ENCODE measurements around the gene KRTAP22-2. TPM values are rescaled to one million over a fixed set of nuclear protein-coding genes. Genes with fewer than 3 reads are reported as not detected.

The KRTAP22-2 gene
- not detected for total RNA-seq
- not detected for polyA plus RNA-seq
- long read RNA-seq, donor 1, result 0 reads
- long read RNA-seq, donor 2, result 0 reads
- long read RNA-seq, donor 3, result 0 reads
- long read RNA-seq, donor 4, result 0 reads
- long read RNA-seq, donor 5, result 0 reads
- long read RNA-seq, donor 6, result 0 reads
- long read RNA-seq, donor 7, result 0 reads
- long read RNA-seq, donor 8, result 0 reads
- long read RNA-seq, donor 9, result 0 reads
- long read RNA-seq, donor 10, result 0 reads

DNA sequence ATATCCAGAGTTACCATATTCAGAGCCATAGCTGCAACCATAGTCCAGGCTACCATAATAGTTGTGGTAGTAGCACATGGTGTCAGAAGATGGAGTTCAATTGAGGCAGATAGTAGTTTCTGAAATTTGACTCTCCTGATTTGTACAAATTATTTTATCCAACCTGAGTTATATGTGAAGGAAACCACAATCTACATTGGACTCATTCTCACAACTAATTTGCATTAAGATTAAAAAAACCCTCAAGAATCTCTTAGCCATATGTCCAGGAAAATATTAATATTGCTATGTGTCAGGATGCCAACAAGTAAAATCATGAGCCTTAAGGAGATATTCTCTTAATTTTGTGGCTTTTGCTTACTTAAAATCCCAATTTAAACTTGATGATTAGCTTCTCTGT is at the start of gene KRTAP22-2:
TSS of gene KRTAP22-2 (minus strand) at position 101 of the 400 bp plus-strand sequence.
- H3K27me3 ChIP-seq, result no peaks in the 10 kb centered on the region
- intact Hi-C loops (cut with DNase I), result no loop called here
- H3K36me3 ChIP-seq (replicated peaks in 1 of 2), result no peaks in the 10 kb centered on the region
- TF ChIP-seq, protein P1, sequence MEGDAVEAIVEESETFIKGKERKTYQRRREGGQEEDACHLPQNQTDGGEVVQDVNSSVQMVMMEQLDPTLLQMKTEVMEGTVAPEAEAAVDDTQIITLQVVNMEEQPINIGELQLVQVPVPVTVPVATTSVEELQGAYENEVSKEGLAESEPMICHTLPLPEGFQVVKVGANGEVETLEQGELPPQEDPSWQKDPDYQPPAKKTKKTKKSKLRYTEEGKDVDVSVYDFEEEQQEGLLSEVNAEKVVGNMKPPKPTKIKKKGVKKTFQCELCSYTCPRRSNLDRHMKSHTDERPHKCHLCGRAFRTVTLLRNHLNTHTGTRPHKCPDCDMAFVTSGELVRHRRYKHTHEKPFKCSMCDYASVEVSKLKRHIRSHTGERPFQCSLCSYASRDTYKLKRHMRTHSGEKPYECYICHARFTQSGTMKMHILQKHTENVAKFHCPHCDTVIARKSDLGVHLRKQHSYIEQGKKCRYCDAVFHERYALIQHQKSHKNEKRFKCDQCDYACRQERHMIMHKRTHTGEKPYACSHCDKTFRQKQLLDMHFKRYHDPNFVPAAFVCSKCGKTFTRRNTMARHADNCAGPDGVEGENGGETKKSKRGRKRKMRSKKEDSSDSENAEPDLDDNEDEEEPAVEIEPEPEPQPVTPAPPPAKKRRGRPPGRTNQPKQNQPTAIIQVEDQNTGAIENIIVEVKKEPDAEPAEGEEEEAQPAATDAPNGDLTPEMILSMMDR (IDR thresholded peaks at IDR 0.05), result no peak
- TF ChIP-seq POLR2A (IDR thresholded peaks at IDR 0.05), result no peak
- H3K4me1 ChIP-seq (replicated peaks in 1 of 2), result no peaks in the 10 kb centered on the region
- H3K27ac ChIP-seq, result no peak within 1 kb of the TSS
- DNase-seq, result no peak
- no peaks in the 10 kb centered on the region for H3K9me3 ChIP-seq (replicated peaks in 1 of 3)
- no peak within 1 kb of the TSS for H3K4me3 ChIP-seq

DNA sequence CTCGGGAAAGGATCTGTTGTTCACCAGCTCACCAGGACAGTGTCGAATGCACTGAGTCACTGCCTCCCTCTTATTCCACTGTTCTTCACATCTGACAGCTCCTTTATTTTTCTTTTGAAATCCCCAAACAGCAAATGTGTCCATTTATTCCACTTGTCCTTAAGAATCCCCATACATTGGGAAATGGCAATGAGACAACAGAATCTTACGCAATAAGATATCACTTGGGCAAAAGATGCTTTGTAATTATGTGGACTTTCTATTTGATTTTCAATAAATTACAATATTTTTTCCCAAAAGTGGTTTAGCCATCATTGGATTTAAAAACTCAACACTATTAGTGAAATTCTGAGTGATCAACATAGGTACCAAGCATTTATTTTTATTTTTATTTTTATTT is 48.5 kb upstream of the KRTAP22-2 start:
- WGBS, 4 donors, result 70 to 81% (median 79%) methylated on average over 3 of the region's 3 CpGs
- no peaks in the 10 kb centered on the region for H3K4me1 ChIP-seq (replicated peaks in 1 of 2)

DNA sequence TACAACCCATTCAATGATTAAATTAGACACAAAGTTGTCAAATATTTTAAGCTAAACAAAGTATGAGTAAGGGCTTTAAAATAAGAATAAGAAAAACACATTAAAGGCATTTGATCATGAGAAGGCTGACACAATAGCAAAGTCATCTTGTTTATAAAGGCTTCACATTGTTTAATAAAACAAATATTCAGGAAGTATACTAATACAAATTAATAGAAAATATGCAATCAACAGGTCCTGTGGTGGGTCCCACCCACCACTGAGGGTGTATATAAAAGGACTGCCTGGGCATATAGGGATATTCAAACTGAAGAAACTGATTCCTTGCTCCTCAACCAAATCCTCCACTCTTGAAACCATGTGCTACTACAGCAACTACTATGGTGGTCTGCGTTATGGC is 44.7 kb upstream of the KRTAP22-2 start, which contains the start of gene KRTAP20-2:
TSS of gene KRTAP20-2 (plus strand) at position 301 of the 400 bp plus-strand sequence. CDS start at position 359, 58 bp downstream.
- no peaks in the 10 kb centered on the region for H3K36me3 ChIP-seq (replicated peaks in 1 of 2)
- H3K27ac ChIP-seq, result no peak within 1 kb of the TSS
- intact Hi-C loops (cut with DNase I), result no loop called here
- H3K9me3 ChIP-seq (replicated peaks in 1 of 3), result no peaks in the 10 kb centered on the region
- H3K4me3 ChIP-seq, result no peak within 1 kb of the TSS
- TF ChIP-seq, protein P1 (IDR thresholded peaks at IDR 0.05), result no peak
- TF ChIP-seq POLR2A (IDR thresholded peaks at IDR 0.05), result no peak
- DNase-seq, result no peak
- WGBS, 4 donors, result 75 to 88% (median 83%) methylated on average over 1 of the region's 1 CpG
- no peaks in the 10 kb centered on the region for H3K4me1 ChIP-seq (replicated peaks in 1 of 2)
- H3K27me3 ChIP-seq, result no peaks in the 10 kb centered on the region

More for the DNA sequence above, 48.5 kb upstream of the KRTAP22-2 start:
- H3K9me3 ChIP-seq (replicated peaks in 1 of 3), result no peaks in the 10 kb centered on the region
- H3K27me3 ChIP-seq, result no peaks in the 10 kb centered on the region
- intact Hi-C loops (cut with DNase I), result no loop called here
- H3K4me3 ChIP-seq, result no peak overlapping the region
- H3K27ac ChIP-seq, result no peak overlapping the region
- TF ChIP-seq, protein P1 (IDR thresholded peaks at IDR 0.05), result no peak
- no peak for TF ChIP-seq POLR2A (IDR thresholded peaks at IDR 0.05)
- DNase-seq, result no peak
- no peaks in the 10 kb centered on the region for H3K36me3 ChIP-seq (replicated peaks in 1 of 2)

DNA sequence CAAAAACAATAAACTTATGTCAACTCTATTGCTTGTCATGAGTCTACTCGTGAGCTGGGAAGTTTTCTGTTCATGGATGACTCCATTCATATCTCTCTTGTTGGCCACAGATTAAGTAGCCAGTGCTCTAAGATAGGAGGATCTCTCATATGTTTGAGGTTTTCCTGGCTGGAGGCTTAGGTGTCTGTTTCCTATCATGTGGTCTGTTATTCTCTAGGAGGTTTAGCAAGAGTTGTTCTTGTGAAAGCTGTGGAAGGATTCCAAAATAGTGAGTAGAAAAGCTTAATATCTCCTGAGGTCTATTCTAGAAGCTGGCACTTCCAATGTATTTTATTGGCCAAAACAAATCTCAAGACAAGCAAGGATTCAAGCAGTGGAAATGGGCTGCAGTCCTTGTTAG is 39.0 kb upstream of the KRTAP22-2 start:
- TF ChIP-seq, protein P1 (IDR thresholded peaks at IDR 0.05), result no peak
- TF ChIP-seq POLR2A (IDR thresholded peaks at IDR 0.05), result no peak
- no peak overlapping the region for H3K27ac ChIP-seq
- no peaks in the 10 kb centered on the region for H3K9me3 ChIP-seq (replicated peaks in 1 of 3)
- 30 to 55% (median 48%) methylated on average over 1 of the region's 1 CpG for WGBS, 4 donors
- H3K36me3 ChIP-seq (replicated peaks in 1 of 2), result no peaks in the 10 kb centered on the region
- H3K4me3 ChIP-seq, result no peak overlapping the region
- intact Hi-C loops (cut with DNase I), result no loop called here
- no peaks in the 10 kb centered on the region for H3K4me1 ChIP-seq (replicated peaks in 1 of 2)
- no peaks in the 10 kb centered on the region for H3K27me3 ChIP-seq
- no peak for DNase-seq
